AG09309 (cell line): ENCODE results near the gene GUCY1A1.

ENCODE experiments used
- DNase-seq: peaks from one replicate; pipeline ENCODE4 v3.0.0-alpha.2; 2010; ENCODE audit warnings: low read depth
- H3K4me3 ChIP-seq: 2 replicates; pipeline ENCODE4 v1.5.1; 2011; ENCODE audit warnings: mild to moderate bottlenecking, low read depth, low read length, moderate library complexity; ENCODE audit not compliant: control insufficient read depth
- CTCF ChIP-seq: IDR thresholded peaks from 2 replicates; pipeline ENCODE4 v1.5.1; 2011; ENCODE audit warnings: mild to moderate bottlenecking, low read depth, low read length, inconsistent platforms; ENCODE audit not compliant: insufficient read depth, control insufficient read depth; ENCODE audit errors: missing control alignments

GUCY1A1 gene

GRCh38 chr4:155658681-155659064, 8.0 kb upstream of the GUCY1A1 start:
- no peak for DNase-seq
- no peak for TF ChIP-seq CTCF

GRCh38 chr4:155659176-155659575, 7.5 kb upstream of the GUCY1A1 start:
- no peak overlapping the region for H3K4me3 ChIP-seq
- DNase-seq: no peak
- TF ChIP-seq CTCF: no peak

More at GRCh38 chr4:155658681-155659064, 8.0 kb upstream of the GUCY1A1 start:
- no peak overlapping the region for H3K4me3 ChIP-seq

- TF ChIP-seq CTCF: no peak
- no peak overlapping the region for H3K4me3 ChIP-seq
- DNase-seq: no peak
Observed at GRCh38 chr4:155660436-155660835, 6.2 kb upstream of the GUCY1A1 start.

GRCh38 chr4:155665054-155665453, 1.6 kb upstream of the GUCY1A1 start:
- H3K4me3 ChIP-seq: no peak overlapping the region
- no peak for DNase-seq
- no peak for TF ChIP-seq CTCF

GRCh38 chr4:155667222-155667567, 547 bp downstream of the GUCY1A1 start:
- no peak for TF ChIP-seq CTCF
- DNase-seq: no peak
- peak overlapping the region; percentile 46 for H3K4me3 ChIP-seq

- TF ChIP-seq CTCF: no peak
- DNase-seq: no peak
- peak overlapping the region; percentile 46 for H3K4me3 ChIP-seq
Observed at GRCh38 chr4:155667568-155668511, 1.2 kb downstream of the GUCY1A1 start.
